Islet precursor cell (in vitro differentiated cells): ENCODE results near the gene SCFD2.
"Not testable (repeated sequence)": the region's sequence is repeated elsewhere in the genome, so short reads cannot be mapped to it uniquely, and the experiment has no call there.

Experiments
- DNase-seq: peaks from one replicate; pipeline ENCODE4 v3.0.0-alpha.2; 2018

The SCFD2 gene

GRCh38 chr4:53236624-53237023 is 129.2 kb downstream of the SCFD2 start:
- not testable (repeated sequence) for DNase-seq

GRCh38 chr4:53235547-53235946 is 130.3 kb downstream of the SCFD2 start:
- DNase-seq, result no peak

GRCh38 chr4:53234669-53235068 is 131.2 kb downstream of the SCFD2 start:
- no peak for DNase-seq

- no peak for DNase-seq
Measured at GRCh38 chr4:53234111-53234510, 131.8 kb downstream of the SCFD2 start.

GRCh38 chr4:53233114-53233795 is 132.6 kb downstream of the SCFD2 start:
- DNase-seq, result no peak

- DNase-seq, result no peak
Measured at GRCh38 chr4:53232371-53232770, 133.5 kb downstream of the SCFD2 start.

GRCh38 chr4:53228036-53228435 is 137.8 kb downstream of the SCFD2 start:
- DNase-seq, result no peak

GRCh38 chr4:53227451-53227850 is 138.4 kb downstream of the SCFD2 start:
- DNase-seq, result no peak

GRCh38 chr4:53221832-53222480 is 143.9 kb downstream of the SCFD2 start:
- no peak for DNase-seq

GRCh38 chr4:53219148-53219547 is 146.7 kb downstream of the SCFD2 start:
- not testable (repeated sequence) for DNase-seq

- no peak for DNase-seq
Measured at GRCh38 chr4:53208753-53209152, 157.1 kb downstream of the SCFD2 start.

GRCh38 chr4:53205970-53206369 is 159.9 kb downstream of the SCFD2 start:
- DNase-seq, result no peak

- no peak for DNase-seq
Measured at GRCh38 chr4:53199356-53199755, 166.5 kb downstream of the SCFD2 start.

- no peak for DNase-seq
Measured at GRCh38 chr4:53197772-53198142, 168.1 kb downstream of the SCFD2 start.

GRCh38 chr4:53196882-53197771 is 168.7 kb downstream of the SCFD2 start:
- DNase-seq, result no peak

- DNase-seq, result no peak
Measured at GRCh38 chr4:53195815-53196661, 169.8 kb downstream of the SCFD2 start.

GRCh38 chr4:53194727-53195126 is 171.1 kb downstream of the SCFD2 start:
- no peak for DNase-seq

- no peak for DNase-seq
Measured at GRCh38 chr4:53193111-53193510, 172.8 kb downstream of the SCFD2 start.

- DNase-seq, result no peak
Measured at GRCh38 chr4:53192496-53192895, 173.4 kb downstream of the SCFD2 start.

- DNase-seq, result no peak
Measured at GRCh38 chr4:53191997-53192396, 173.9 kb downstream of the SCFD2 start.

GRCh38 chr4:53189011-53189410 is 176.8 kb downstream of the SCFD2 start:
- DNase-seq, result no peak

- DNase-seq, result no peak
Measured at GRCh38 chr4:53186714-53187358, 179.0 kb downstream of the SCFD2 start.
